Naive thymus-derived CD8-positive, alpha-beta T cell (primary cell): ENCODE measurements around the gene ULK1. TPM values are rescaled to one million over a fixed set of nuclear protein-coding genes. Genes with fewer than 3 reads are reported as not detected.
A peak's percentile ranks its signal among the peaks of the same experiment; 100 is the strongest.
"Not testable (repeated sequence)": the region's sequence is repeated elsewhere in the genome, so short reads cannot be mapped to it uniquely, and the experiment has no call there.

Source experiments
- ATAC-seq, 2 donors: fragments of 150-1000 bp; cut with Tn5 transposase in 1 of 2; sonication (Bioruptor Pico), chemical (Tn5 transposase) in 1 of 2; 1 replicate in 1 of 2; 2 replicates in 1 of 2; pipeline ENCODE4 v1.10.0; 2021; ENCODE audit warnings: mild to moderate bottlenecking in 2 of 2, moderate library complexity in 2 of 2
- POLR2A ChIA-PET: fragments of 350-600 bp; sonication (Branson Sonifier 250); formaldehyde crosslinking; loops from one replicate; lab custom pipeline; 2021; ENCODE audit warnings: antibody characterized with exemption; lab: Charles Lee
- DNase-seq, 10 donors: peaks; one replicate each; pipeline versions ENCODE4 v3.0.0 to v3.0.0-alpha.2; 2020 to 2022
- H3K27ac Mint-ChIP-seq, 10 donors: one replicate each; pipeline ENCODE4 v1.8.0; 2020 to 2022; ENCODE audit warnings: mild to moderate bottlenecking in 10 of 10, mixed read lengths in 10 of 10, moderate library complexity in 4 of 10, inconsistent platforms in 1 of 10
- H3K27me3 Mint-ChIP-seq, 5 donors: one replicate each; pipeline ENCODE4 v1.8.0; 2021 to 2022; ENCODE audit warnings: mixed read lengths in 5 of 5
- H3K36me3 Mint-ChIP-seq, 3 donors: one replicate each; pipeline ENCODE4 v1.8.0; 2020 to 2022; ENCODE audit warnings: mixed read lengths in 3 of 3, mild to moderate bottlenecking in 2 of 3, inconsistent platforms in 1 of 3
- H3K4me1 Mint-ChIP-seq, 4 donors: one replicate each; pipeline ENCODE4 v1.8.0; 2021 to 2022; ENCODE audit warnings: mixed read lengths in 4 of 4
- H3K4me3 Mint-ChIP-seq, 10 donors: one replicate each; pipeline ENCODE4 v1.8.0; 2020 to 2022; ENCODE audit warnings: mild to moderate bottlenecking in 10 of 10, mixed read lengths in 10 of 10, moderate library complexity in 6 of 10, inconsistent platforms in 1 of 10
- H3K9me3 Mint-ChIP-seq, 9 donors: one replicate each; pipeline ENCODE4 v1.8.0; 2020 to 2022; ENCODE audit warnings: mixed read lengths in 9 of 9, mild to moderate bottlenecking in 3 of 9, inconsistent platforms in 1 of 9, moderate library complexity in 1 of 9
- polyA plus RNA-seq, 3 donors: library from polyadenylated mRNA; unstranded; fragments of 300-500 nt; fragmentation: Illumina TruSeq; gene quantifications; one replicate each; pipeline ENCODE4 v1.2.3, GENCODE V29; 2021
- total RNA-seq, 8 experiments: library from RNA in 2 of 8; stranded (reverse) in 2 of 8; gene quantifications; one replicate each; pipeline ENCODE4 v1.2.3 and lab custom pipeline; 2021 to 2026

Gene ULK1
- total and polyA plus RNA-seq, 5 experiments from 2014 or later = 0.43 to 54.4 (median 0.76) TPM

DNA sequence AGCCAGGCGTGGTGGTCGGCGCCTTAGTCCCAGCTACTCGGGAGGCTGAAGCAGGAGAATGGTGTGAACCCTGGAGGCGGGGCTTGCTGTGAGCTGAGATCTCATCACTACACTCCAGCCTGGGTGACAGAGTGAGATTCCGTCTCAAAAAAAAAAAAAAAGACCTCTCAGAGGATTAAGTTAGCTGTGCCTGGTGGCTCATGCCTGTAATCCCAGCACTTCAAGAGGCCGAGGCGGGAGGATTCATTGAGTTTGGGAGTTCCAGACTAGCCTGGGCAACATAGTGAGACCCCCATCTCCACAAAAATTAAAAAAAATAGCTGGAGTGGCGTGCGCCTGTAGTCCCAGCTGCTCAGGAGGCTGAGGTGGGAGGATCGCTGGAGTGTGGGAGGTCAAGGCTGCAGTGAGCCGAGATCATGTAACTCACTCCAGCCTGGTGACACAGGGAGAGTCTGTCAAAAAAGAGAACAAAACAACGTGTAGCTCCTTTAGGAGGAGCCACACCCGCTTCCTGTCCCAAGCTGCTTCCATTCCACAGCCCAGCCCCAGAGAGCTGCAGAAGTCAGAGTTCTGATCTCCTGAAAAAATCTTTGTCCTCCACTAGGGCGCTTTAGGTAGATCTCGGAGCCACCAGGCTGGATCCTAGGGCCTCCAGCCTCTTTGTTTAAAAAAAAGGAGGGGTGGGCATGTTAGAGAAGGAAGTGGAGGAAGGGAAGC is 11.5 kb upstream of the ULK1 start:
- Mint-ChIP-seq H3K36me3 (peaks cover 0 to 6% (median 0%) of the 10 kb centered on the region in 3 donors), H3K4me3 (no peak overlapping the region), H3K27me3 (peaks cover 0 to 10% (median 3%) of the 10 kb centered on the region in 5 donors), H3K27ac (no peak overlapping the region), H3K9me3 (peaks cover 0 to 7% (median 2%) of the 10 kb centered on the region in 9 donors), H3K4me1 (peaks cover 0 to 1% (median 0%) of the 10 kb centered on the region in 4 donors)
- POLR2A ChIA-PET = no interaction called here
- DNase-seq = no peak
- ATAC-seq = no peak

DNA sequence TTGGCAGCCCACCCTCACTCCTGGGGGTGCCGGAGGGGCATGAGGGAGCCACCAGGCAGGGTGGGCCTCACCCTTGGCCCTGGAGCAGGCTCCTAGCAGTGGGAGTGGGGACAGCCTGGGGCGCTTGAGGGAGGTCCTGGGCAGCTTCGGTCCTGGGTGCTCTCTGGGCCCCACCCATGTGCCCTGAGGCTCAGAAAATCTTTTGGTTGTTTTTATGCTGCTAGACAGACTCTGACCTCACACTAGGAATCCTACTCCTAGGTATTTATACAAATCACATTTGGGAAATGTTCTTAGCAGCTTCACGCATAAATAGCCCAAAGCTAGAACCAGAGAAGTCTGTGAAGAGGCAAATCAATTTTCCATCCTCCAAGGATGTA is 10.9 kb upstream of the ULK1 start:
- ATAC-seq (no peak), DNase-seq (no peak)
- Mint-ChIP-seq H3K9me3 (peaks cover 0 to 7% (median 2%) of the 10 kb centered on the region in 9 donors), H3K36me3 (peaks cover 0 to 6% (median 0%) of the 10 kb centered on the region in 3 donors), H3K4me1 (peaks cover 0 to 1% (median 0%) of the 10 kb centered on the region in 4 donors), H3K4me3 (no peak overlapping the region), H3K27me3 (peaks cover 0 to 10% (median 3%) of the 10 kb centered on the region in 5 donors), H3K27ac (no peak overlapping the region)
- POLR2A ChIA-PET = no interaction called here

DNA sequence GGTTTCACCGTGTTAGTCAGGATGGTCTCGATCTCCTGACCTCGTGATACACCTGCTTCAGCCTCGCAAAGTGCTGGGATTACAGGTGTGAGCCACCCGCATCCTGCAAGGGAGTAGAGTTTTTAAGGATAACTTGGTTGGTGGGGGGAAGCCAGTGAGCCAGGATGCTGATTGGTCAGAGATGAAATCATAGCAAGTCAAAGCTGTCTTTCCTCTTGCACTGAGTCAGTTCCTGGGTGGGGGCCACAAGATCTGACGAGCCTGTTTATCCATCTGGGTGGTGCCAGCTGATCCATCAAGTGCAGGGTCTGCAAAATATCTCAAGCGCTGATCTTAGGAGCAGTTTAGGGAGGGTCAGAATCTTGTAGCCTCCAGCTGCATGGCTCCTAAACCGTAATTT is 9.3 kb upstream of the ULK1 start:
- H3K4me3 Mint-ChIP-seq, H3K27ac Mint-ChIP-seq, H3K36me3 Mint-ChIP-seq, POLR2A ChIA-PET, ATAC-seq, H3K4me1 Mint-ChIP-seq, DNase-seq, H3K27me3 Mint-ChIP-seq, H3K9me3 Mint-ChIP-seq: not testable (repeated sequence)

DNA sequence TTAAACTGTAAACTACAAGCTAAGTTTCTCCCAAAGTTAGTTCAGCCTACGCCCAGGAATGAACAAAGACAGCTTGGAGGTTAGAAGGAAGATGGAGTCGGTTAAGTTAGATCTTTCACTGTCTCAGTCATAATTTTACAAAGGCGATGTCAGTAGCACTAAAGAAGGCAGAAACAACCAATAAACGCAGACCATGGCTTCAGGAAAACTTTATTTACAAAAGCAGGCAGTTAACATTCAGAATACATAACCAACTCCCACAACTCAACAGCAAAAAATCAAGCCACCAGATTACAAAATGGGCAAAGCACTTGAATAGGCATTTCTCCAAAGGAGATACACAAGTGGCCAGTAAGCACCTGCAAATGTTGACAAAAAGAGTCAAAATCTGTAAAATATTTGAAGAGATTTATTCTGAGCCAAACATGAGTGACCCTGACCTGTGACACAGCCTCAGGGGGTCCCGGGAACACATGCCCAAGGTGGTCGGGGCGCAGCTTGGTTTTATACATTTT is 8.8 kb upstream of the ULK1 start:
- POLR2A ChIA-PET = no interaction called here
- Mint-ChIP-seq H3K36me3 (peaks cover 0 to 6% (median 0%) of the 10 kb centered on the region in 3 donors), H3K4me1 (peaks cover 0 to 4% (median 0%) of the 10 kb centered on the region in 4 donors), H3K9me3 (peaks cover 0 to 7% (median 2%) of the 10 kb centered on the region in 9 donors), H3K27ac (no peak overlapping the region), H3K4me3 (no peak overlapping the region), H3K27me3 (peaks cover 0 to 4% (median 0%) of the 10 kb centered on the region in 5 donors)
- no peak for ATAC-seq
- DNase-seq = no peak

DNA sequence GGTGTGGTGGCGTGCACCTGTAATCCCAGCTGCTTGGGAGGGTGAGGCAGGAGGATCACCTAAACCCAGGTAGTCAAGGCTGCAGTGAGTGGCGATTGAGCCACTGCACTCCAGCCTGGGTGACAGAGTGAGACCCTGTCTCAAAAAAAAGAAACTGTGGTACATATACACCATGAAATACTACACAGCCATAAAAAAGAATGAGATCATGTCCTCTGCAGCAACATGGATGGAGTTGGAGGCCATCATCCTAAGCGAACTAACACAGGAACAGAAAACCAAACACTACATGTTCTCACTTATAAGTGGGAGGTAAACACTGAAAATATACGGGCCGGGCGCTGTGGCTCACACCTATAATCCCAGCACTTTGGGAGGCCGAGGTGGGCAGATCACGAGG is 2.7 kb upstream of the ULK1 start:
- H3K27me3 Mint-ChIP-seq, H3K36me3 Mint-ChIP-seq, ATAC-seq, H3K9me3 Mint-ChIP-seq, POLR2A ChIA-PET, DNase-seq: not testable (repeated sequence)
- peak overlapping the region in 1 of 10 donors; percentile 23 for H3K27ac Mint-ChIP-seq
- H3K4me3 Mint-ChIP-seq = peak overlapping the region in 1 of 10 donors; percentile 24
- peaks cover 7 to 14% (median 10%) of the 10 kb centered on the region in 4 donors for H3K4me1 Mint-ChIP-seq

DNA sequence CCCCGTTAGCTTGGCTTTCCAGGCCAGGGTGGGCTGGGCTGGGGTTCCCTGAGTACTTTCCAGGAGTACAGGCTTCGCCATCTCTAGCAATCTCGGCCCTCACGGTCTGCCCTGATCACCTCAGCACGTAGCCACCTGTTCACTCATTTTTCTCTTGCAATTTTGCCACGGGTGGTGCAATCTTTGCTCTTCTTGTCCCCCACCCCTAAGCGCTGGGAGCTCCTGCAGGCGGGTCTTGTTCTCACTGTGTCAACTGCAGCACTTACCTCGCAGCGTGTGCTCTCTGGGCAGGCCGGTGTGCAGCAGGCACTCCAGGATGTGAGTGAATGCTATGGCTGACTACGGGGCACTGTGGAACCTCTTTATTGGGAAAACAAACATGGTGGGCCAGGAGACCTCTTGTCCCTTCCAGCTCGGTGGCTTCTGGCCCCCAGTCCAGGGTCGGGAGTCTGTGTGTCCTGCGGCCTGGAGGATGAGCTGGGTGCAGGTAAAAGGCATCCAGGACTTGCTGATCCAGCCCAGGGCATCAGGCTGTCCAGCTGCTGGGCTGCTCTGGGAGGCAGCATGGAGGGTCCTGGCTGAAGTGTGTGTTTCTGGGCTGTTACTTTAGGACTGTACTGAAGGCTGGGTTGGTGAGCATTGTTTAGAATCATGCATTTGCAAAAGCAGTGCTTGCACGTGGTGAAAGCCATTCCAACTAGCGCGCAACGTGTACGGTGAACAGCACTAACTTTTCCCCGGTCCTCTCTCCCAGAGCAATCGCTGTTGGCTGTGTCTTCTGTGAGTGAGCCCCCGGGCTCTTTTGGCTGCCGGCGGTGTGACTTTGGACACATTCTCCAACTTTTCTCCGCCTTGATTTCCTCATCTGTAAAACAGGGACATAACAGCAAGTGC is 1.5 kb upstream of the ULK1 start:
- H3K4me3 Mint-ChIP-seq = peak overlapping the region in 6 of 10 donors; percentile 59 to 90 (median 61)
- peak overlapping the region in 6 of 10 donors; percentile 24 to 85 (median 66) for H3K27ac Mint-ChIP-seq
- no peaks in the 10 kb centered on the region for H3K27me3 Mint-ChIP-seq
- peaks cover 0 to 2% (median 0%) of the 10 kb centered on the region in 3 donors for H3K36me3 Mint-ChIP-seq
- no peaks in the 10 kb centered on the region for H3K9me3 Mint-ChIP-seq
- ATAC-seq (no peak), DNase-seq (no peak)
- POLR2A ChIA-PET = no interaction called here
- peaks cover 11 to 26% (median 17%) of the 10 kb centered on the region in 4 donors for H3K4me1 Mint-ChIP-seq

DNA sequence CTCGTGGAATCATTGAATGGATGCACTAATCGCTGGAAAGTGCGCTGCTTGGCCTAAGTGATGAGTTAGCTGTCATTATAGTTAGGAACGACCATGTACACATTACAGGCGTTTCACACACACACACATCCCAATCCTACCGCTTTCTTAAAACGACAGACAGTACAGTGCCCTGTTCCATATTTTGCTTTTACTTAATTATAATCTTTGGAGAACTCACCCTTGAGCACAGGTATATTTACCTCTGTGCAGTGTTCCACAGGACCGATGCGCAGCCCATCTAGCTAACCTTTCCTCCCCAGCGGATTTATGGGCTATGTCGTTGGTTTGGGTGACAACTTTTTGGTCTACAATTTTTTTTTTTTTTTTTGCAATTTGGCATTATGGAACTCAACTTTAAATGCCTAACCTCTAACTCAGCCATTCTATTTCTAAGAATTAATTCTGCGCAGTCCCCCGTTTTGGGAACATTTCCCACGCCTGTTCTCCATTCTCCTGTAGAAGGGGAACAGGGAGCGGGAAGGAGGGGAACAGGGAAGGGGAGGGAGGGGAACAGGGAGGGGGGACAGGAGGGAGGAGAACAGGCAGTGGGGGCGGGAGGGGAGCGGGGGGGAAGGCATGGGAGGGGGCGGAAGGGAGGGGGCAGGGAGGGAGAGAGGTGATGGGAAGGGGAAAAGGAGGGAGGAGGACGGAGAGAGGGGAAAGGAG is 663 bp upstream of the ULK1 start:
- POLR2A ChIA-PET = no interaction called here
- H3K27ac Mint-ChIP-seq = peak overlapping the region; percentile 24 to 82 (median 53)
- ATAC-seq = no peak
- H3K36me3 Mint-ChIP-seq = peaks cover 0 to 2% (median 0%) of the 10 kb centered on the region in 3 donors
- H3K9me3 Mint-ChIP-seq = no peaks in the 10 kb centered on the region
- peak overlapping the region; percentile 9 to 90 (median 60) for H3K4me3 Mint-ChIP-seq
- peak in 2 of 10 donors; percentile 13 to 22 for DNase-seq
- H3K4me1 Mint-ChIP-seq = peaks cover 11 to 29% (median 20%) of the 10 kb centered on the region in 4 donors
- no peaks in the 10 kb centered on the region for H3K27me3 Mint-ChIP-seq

DNA sequence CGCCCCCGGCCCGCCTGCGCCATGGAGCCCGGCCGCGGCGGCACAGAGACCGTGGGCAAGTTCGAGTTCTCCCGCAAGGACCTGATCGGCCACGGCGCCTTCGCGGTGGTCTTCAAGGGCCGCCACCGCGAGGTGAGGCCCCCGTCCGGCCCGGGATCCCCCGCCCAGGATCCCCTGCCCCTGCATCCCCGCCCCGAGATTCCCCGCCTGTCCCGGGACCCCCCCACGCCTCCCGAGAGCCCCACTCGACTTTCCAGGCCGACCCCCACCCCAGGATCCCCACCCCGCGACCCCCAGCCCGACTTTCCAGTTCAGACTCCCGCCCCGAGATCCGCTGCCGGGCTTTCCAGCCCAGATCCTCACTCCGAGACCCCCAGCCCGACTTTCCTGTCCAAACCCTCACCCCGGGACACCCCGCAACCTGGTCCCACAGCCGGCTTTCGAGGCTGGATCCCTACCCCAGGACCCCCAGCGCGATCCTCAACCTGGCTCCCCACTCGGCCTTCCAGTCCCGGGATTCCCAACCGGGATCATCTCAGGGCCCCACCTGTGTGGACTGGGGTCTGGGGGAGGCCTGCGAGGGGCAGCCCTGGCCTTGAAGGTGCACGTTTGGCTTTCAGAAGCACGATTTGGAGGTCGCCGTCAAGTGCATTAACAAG is 688 bp downstream of the ULK1 start:
- no peaks in the 10 kb centered on the region for H3K27me3 Mint-ChIP-seq
- H3K36me3 Mint-ChIP-seq = peaks cover 0 to 2% (median 0%) of the 10 kb centered on the region in 3 donors
- ATAC-seq (peak in 1 of 2 donors; percentile 2), DNase-seq (peak in 1 of 10 donors; percentile 34)
- H3K4me3 Mint-ChIP-seq = peak overlapping the region; percentile 75 to 95 (median 88)
- no peaks in the 10 kb centered on the region for H3K9me3 Mint-ChIP-seq
- POLR2A ChIA-PET = interaction anchor here (2.1 kb wide), 1 partner anchor 33 kb away, joined by 7 read pairs; no protein-coding TSS in a partner anchor
- H3K4me1 Mint-ChIP-seq = peaks cover 9 to 30% (median 21%) of the 10 kb centered on the region in 4 donors
- H3K27ac Mint-ChIP-seq = peak overlapping the region; percentile 76 to 96 (median 88)

DNA sequence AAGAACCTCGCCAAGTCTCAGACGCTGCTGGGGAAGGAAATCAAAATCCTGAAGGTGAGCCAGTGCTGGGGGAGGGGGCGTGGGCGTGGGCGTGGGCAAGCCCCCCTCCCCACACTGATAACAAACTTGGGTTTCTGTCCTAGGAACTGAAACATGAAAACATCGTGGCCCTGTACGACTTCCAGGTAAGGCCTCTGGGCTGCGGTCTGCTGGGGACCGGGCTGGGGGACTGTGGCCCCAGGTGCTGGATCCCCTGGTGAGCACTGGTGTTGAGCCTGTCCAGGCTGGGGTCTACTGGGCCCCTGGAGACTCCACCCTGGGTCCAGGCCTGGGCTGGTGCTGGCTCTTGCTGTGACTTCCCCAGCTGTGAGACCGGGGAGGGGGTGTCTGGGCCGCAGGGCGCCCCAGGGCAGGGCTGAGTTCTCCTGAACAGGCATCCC is 1.2 kb downstream of the ULK1 start:
- Mint-ChIP-seq H3K4me3 (peak overlapping the region; percentile 75 to 95 (median 88)), H3K9me3 (no peaks in the 10 kb centered on the region), H3K36me3 (peaks cover 0 to 2% (median 0%) of the 10 kb centered on the region in 3 donors), H3K27me3 (no peaks in the 10 kb centered on the region), H3K27ac (peak overlapping the region; percentile 76 to 96 (median 88)), H3K4me1 (peaks cover 10 to 32% (median 22%) of the 10 kb centered on the region in 4 donors)
- POLR2A ChIA-PET = interaction anchor here (1.0 to 2.1 kb wide), 2 partner anchors 33 to 34 kb away, joined by 3 to 7 read pairs; no protein-coding TSS in a partner anchor
- peak in 1 of 10 donors; percentile 48 for DNase-seq
- peak; percentile 33 to 43 for ATAC-seq

DNA sequence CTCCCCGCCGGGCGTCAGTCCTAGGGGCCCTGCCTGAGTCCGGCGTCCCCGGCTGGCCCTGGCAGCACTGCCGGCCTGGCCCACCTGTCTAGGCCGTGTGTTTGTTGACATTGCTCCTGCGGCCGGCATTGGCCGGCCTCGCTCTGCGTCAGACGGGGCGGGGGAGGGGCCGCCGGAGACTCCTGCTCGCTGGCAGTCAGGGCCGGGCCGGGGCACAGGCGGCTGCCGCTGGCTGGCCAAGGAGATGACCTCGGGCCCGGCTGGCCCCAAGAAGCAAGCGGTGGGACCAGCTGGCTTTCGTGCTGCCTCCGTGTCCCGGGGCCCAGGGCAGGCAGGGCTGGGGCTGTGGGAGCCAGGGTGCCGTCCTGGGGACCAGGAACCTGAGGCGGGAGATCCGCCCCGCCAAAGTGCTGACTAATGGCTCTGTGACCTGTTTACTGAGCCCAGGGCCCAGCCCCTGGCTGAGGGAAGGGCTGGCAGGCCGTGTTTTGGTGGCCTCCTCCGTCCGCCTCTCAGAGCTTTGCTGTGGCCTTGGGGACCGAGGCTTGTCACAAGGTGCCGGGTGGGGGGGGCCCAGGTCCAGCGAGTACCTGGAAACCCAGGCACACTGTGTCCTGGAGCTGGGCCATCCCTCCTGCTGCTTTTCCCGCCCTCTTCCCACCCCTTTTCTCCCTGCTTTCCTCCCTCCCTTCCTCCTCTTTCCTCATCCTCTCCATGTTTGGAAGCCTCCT is 1.8 kb downstream of the ULK1 start:
- POLR2A ChIA-PET = interaction anchor here (0.7 to 2.1 kb wide), 5 partner anchors 14 to 80 kb away, joined by 3 to 7 read pairs (median 3); no protein-coding TSS in a partner anchor
- DNase-seq (peak in 9 of 10 donors; percentile 21 to 61 (median 50)), ATAC-seq (peak; percentile 37 to 47)
- H3K9me3 Mint-ChIP-seq = no peaks in the 10 kb centered on the region
- peak overlapping the region in 6 of 10 donors; percentile 20 to 96 (median 86) for H3K27ac Mint-ChIP-seq
- peak overlapping the region; percentile 68 to 95 (median 88) for H3K4me3 Mint-ChIP-seq
- H3K36me3 Mint-ChIP-seq = peaks cover 0 to 2% (median 0%) of the 10 kb centered on the region in 3 donors
- H3K27me3 Mint-ChIP-seq = no peaks in the 10 kb centered on the region
- H3K4me1 Mint-ChIP-seq = peaks cover 10 to 32% (median 22%) of the 10 kb centered on the region in 4 donors
